Neural crest cell (in vitro differentiated cells): ENCODE data around the gene TRPM3. TPM values are rescaled to one million over a fixed set of nuclear protein-coding genes. Genes with fewer than 3 reads are reported as not detected.

Source experiments
- DNase-seq: peaks from one replicate; pipeline ENCODE4 v3.0.0; 2021; ENCODE audit warnings: low read depth, mixed read lengths, low spot score
- H3K27ac Mint-ChIP-seq: one replicate; pipeline ENCODE4 v1.8.0; 2021; ENCODE audit warnings: mild to moderate bottlenecking, mixed read lengths; ENCODE audit not compliant: unreplicated experiment
- H3K27me3 Mint-ChIP-seq: 2 replicates; pipeline ENCODE4 v1.8.0; 2021; ENCODE audit warnings: low read depth, mild to moderate bottlenecking, mixed read lengths
- H3K36me3 Mint-ChIP-seq: 2 replicates; pipeline ENCODE4 v1.8.0; 2021; ENCODE audit warnings: low read depth, mild to moderate bottlenecking, mixed read lengths
- H3K4me1 Mint-ChIP-seq: 2 replicates; pipeline ENCODE4 v1.8.0; 2021; ENCODE audit warnings: mixed read lengths
- H3K4me3 Mint-ChIP-seq: one replicate; pipeline ENCODE4 v1.8.0; 2021; ENCODE audit warnings: mild to moderate bottlenecking, mixed read lengths
- H3K9me3 Mint-ChIP-seq: 2 replicates; pipeline ENCODE4 v1.8.0; 2021; ENCODE audit warnings: mixed read lengths
- CTCF ChIP-seq: fragments of 200-600 bp; sonication (generic); conservative IDR thresholded peaks from 2 replicates; pipeline ENCODE4 v1.5.0; 2021; ENCODE audit warnings: antibody characterized with exemption, mild to moderate bottlenecking
- total RNA-seq: library from RNA; stranded (reverse); gene quantifications from 2 replicates; pipeline ENCODE4 v1.2.1, GENCODE V29; 2021

Gene TRPM3
- total RNA-seq, 1 donor from 2014 or later, result 1.4 TPM

DNA sequence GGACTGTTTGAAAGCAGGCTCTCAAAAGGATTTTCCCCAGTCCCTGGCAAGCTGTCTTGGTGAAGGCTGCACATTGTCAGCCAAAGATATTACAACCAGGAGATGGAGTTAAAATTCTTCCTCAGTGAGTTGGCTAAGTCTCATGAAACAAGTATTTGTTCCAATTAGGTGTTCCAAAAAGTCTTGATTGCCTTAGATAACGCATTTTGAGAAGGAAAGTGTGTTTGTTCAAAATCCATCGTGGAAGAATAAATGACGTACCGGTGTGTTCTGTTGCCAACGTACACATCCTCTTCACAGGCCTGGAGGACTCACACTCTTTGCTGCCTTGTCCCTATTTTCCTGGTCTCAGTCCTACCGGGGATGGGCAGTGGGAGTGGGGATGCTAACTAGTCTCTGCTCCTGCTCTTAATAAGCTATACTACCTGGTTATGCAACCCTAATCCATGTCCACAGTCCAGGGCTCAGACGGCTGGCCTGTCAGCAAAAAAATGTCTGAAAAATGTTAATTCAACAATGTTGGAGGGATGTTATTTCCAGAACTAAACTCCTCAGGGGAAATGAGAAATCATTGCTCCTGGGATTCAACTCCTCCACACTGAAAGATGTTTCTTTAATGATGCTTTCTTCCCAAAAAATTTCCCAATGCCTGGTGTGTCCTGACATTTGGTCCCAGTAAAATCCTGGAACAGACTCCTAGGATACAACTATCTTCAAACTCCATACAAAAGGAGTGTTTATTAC, 531.7 kb downstream of the TRPM3 start:
- no peak overlapping the region for H3K27ac Mint-ChIP-seq
- H3K4me1 Mint-ChIP-seq, result no peaks in the 10 kb centered on the region
- no peak for DNase-seq
- H3K36me3 Mint-ChIP-seq, result no peaks in the 10 kb centered on the region
- H3K4me3 Mint-ChIP-seq, result no peak overlapping the region
- H3K9me3 Mint-ChIP-seq, result no peaks in the 10 kb centered on the region
- H3K27me3 Mint-ChIP-seq, result no peaks in the 10 kb centered on the region
- no peak for TF ChIP-seq CTCF

GRCh38 chr9:70588999-70589398, 532.4 kb downstream of the TRPM3 start:
- no peaks in the 10 kb centered on the region for H3K36me3 Mint-ChIP-seq
- no peak for TF ChIP-seq CTCF
- no peak overlapping the region for H3K4me3 Mint-ChIP-seq
- H3K9me3 Mint-ChIP-seq, result no peaks in the 10 kb centered on the region
- H3K4me1 Mint-ChIP-seq, result no peaks in the 10 kb centered on the region
- H3K27me3 Mint-ChIP-seq, result no peaks in the 10 kb centered on the region
- DNase-seq, result no peak
- H3K27ac Mint-ChIP-seq, result no peak overlapping the region

DNA sequence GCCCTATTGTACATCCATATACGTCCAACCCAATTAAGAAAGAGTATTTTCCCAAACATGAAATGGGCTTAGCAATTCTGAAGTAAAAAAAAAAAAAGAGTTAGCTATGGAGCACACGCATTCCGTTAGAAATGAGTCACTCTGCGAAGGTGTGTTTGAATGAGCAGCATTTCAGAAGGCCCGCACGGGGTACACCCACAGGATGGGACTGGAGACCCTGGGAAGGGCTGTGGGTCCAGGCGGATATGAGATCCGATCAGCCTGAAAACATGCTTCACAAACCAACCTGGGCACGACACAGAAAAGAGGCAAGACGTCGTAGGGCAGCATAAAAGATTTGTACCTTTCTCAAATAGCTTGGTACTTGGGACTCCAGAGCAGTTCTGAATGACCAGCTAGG, 533.0 kb downstream of the TRPM3 start:
- Mint-ChIP-seq H3K27me3 (no peaks in the 10 kb centered on the region), H3K27ac (no peak overlapping the region)

GRCh38 chr9:70587201-70587600, 534.2 kb downstream of the TRPM3 start:
- Mint-ChIP-seq H3K4me3 (no peak overlapping the region), H3K9me3 (no peaks in the 10 kb centered on the region), H3K27me3 (no peaks in the 10 kb centered on the region), H3K36me3 (no peaks in the 10 kb centered on the region), H3K4me1 (no peaks in the 10 kb centered on the region), H3K27ac (no peak overlapping the region)
- DNase-seq, result no peak
- no peak for TF ChIP-seq CTCF

More for the DNA sequence above, 533.0 kb downstream of the TRPM3 start:
- no peak overlapping the region for H3K4me3 Mint-ChIP-seq
- DNase-seq, result no peak
- H3K4me1 Mint-ChIP-seq, result no peaks in the 10 kb centered on the region
- no peaks in the 10 kb centered on the region for H3K9me3 Mint-ChIP-seq
- TF ChIP-seq CTCF, result no peak
- H3K36me3 Mint-ChIP-seq, result no peaks in the 10 kb centered on the region

DNA sequence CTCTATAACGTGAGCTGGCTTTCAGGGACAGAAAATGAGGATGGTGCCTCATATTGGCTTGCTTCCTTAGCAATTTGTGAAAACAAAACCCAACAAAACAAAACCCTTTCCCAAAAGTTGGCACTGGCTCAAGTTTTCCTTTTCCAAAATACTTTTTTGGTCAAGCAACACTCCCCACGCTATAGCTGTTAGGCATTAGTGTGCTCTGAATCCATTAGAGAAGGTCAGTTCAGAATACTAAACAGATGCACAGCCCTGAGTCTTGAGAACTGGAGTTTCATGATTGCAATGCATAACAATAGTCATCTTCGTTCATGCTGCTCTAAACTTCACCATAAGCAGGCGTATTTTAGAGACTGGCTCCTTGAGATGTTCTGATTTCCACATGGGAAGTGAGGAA, 534.9 kb downstream of the TRPM3 start:
- no peaks in the 10 kb centered on the region for H3K4me1 Mint-ChIP-seq
- H3K36me3 Mint-ChIP-seq, result no peaks in the 10 kb centered on the region
- H3K27me3 Mint-ChIP-seq, result no peaks in the 10 kb centered on the region
- no peak overlapping the region for H3K4me3 Mint-ChIP-seq
- no peak overlapping the region for H3K27ac Mint-ChIP-seq
- no peaks in the 10 kb centered on the region for H3K9me3 Mint-ChIP-seq
- TF ChIP-seq CTCF, result no peak
- DNase-seq, result no peak
